Activated CD4-positive, alpha-beta T cell treated with anti-CD3 and anti-CD28 coated beads, Interleukin-2, amount 50 U/mL, for 16 hours (primary cell): ENCODE measurements around the gene MADD.
"Not testable (repeated sequence)": the region's sequence is repeated elsewhere in the genome, so short reads cannot be mapped to it uniquely, and the experiment has no call there.

Experiments used
- DNase-seq: peaks from one replicate; pipeline ENCODE4 v3.0.0-alpha.2; 2020

The MADD gene

GRCh38 chr11:47278058-47278457, 8.1 kb downstream of the MADD start:
- DNase-seq, result no peak

- no peak for DNase-seq
These were observed 8.8 kb downstream of the MADD start for GRCh38 chr11:47278769-47279168.

GRCh38 chr11:47280099-47280498, 10.2 kb downstream of the MADD start:
- DNase-seq, result no peak

- DNase-seq, result no peak
These were observed 10.9 kb downstream of the MADD start for GRCh38 chr11:47280860-47281259.

GRCh38 chr11:47282462-47282861, 12.5 kb downstream of the MADD start:
- DNase-seq, result no peak

GRCh38 chr11:47284151-47284550, 14.2 kb downstream of the MADD start:
- no peak for DNase-seq

GRCh38 chr11:47285969-47286770, 16.2 kb downstream of the MADD start:
- DNase-seq, result no peak

- no peak for DNase-seq
These were observed 18.1 kb downstream of the MADD start for GRCh38 chr11:47288066-47288465.

GRCh38 chr11:47289856-47290255, 19.9 kb downstream of the MADD start:
- DNase-seq, result no peak

GRCh38 chr11:47295385-47295784, 25.5 kb downstream of the MADD start:
- no peak for DNase-seq

- no peak for DNase-seq
These were observed 26.1 kb downstream of the MADD start for GRCh38 chr11:47296045-47296444.

GRCh38 chr11:47299078-47299477, 29.1 kb downstream of the MADD start:
- DNase-seq, result no peak

GRCh38 chr11:47302853-47303252, 32.9 kb downstream of the MADD start:
- DNase-seq, result no peak

- no peak for DNase-seq
These were observed 36.0 kb downstream of the MADD start for GRCh38 chr11:47305734-47306483.

- DNase-seq, result no peak
These were observed 36.5 kb downstream of the MADD start for GRCh38 chr11:47306484-47306844.

- no peak for DNase-seq
These were observed 38.3 kb downstream of the MADD start for GRCh38 chr11:47308050-47308823.

GRCh38 chr11:47314992-47315391, 45.1 kb downstream of the MADD start:
- no peak for DNase-seq

GRCh38 chr11:47316501-47316900, 46.6 kb downstream of the MADD start:
- not testable (repeated sequence) for DNase-seq

GRCh38 chr11:47317064-47317828, 47.3 kb downstream of the MADD start:
- DNase-seq, result no peak

GRCh38 chr11:47318166-47318565, 48.2 kb downstream of the MADD start:
- DNase-seq, result no peak

- no peak for DNase-seq
These were observed 54.6 kb downstream of the MADD start for GRCh38 chr11:47324520-47324919.

GRCh38 chr11:47325271-47326041, 55.5 kb downstream of the MADD start:
- no peak for DNase-seq
